ENCODE measurements around the gene SULF2.

SULF2 gene

DNA sequence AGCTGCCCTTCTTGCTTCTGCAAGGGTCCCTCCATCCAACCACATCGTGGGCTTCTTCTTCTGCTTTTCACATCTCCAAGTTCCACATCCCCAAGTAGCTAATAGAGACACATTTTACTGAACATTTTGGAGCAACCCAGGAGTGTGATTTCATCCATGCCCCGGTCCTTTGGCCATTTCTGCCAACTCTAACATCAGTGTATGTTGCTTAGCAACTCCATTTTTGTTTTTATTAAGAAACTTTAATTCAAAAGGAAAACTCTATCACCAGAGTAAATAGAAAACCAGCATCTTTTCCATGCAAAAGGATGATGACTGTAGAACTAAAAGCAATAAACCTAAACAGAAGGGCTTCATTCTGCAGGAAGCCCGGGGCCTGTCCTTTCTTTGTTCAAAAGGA lies 32.7 kb upstream of the SULF2 start:
- no peak overlapping the region for H3K4me3 ChIP-seq (ENCODE audit: low read depth, low read length)
- no peak for TF ChIP-seq CTCF (conservative IDR thresholded peaks at IDR 0.05; ENCODE audit: low read depth, low read length)
- no peak for DNase-seq (ENCODE audit: low read depth)

DNA sequence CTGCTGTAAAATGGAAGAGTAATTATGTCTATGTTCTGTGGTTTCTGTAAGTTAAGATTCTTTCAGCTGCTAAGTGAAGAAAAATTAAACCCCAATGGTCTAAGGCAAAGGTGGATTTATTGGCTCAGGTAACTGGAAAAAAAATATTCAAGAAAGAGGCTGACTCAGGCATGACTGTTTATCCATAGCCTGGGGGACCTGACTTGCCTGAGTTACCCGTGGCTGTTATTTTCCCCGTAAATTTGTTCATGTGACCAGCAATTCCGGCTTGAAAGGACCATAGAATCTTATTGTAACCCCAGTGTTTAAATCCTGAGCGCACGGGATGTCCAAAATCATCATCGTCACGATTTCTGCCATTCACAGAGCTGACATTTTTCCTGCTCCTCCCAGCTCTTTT lies 32.3 kb upstream of the SULF2 start:
- no peak overlapping the region for H3K4me3 ChIP-seq (ENCODE audit: low read depth, low read length)
- TF ChIP-seq CTCF (conservative IDR thresholded peaks at IDR 0.05; ENCODE audit: low read depth, low read length): no peak
- DNase-seq (ENCODE audit: low read depth): no peak

DNA sequence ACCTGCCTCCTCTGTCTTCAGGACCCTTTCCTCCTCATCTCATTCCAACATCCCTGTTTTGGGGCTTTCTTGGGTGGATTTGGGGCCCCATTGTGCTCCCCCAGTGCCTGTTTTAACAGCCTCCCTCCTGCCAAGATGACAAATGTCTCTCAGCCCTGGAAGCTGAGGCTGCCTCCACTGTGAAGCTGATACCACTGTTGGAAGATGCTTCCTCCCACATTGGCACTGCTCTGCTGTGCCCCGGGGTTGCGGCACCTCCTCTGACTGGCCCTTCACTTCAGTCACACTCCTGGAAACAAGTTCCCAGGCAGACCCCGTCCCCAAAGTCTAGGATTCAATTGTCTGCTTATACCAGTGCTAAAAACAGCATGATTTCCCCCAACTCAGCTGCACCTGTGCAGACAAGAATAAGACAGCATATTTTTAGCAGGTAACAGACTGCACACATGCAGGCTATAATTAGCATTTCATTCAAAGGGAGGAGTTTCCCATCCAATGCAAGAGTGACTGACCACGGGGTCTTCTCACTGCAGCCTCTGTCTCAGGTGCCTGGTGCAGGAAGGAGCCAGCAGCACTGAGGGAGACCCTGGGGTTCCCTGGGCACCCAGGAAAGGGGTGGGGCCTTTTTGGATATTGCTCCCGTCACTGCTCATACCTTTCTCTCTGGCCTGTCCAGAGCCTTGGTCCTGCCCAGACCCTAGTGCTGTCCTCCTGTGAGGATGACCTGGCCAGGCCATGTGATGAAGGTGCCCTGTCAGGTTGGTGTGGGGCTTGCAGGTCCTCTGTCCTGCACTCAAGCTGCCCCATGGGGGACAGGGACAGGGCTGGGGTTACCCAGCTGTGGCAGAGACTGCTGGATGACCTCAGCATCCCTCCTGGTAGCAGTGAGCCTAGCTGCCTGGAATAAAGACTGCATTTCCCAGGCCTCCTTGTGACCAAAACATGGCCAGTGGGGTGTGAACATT lies 31.5 kb upstream of the SULF2 start:
- no peak overlapping the region for H3K4me3 ChIP-seq (ENCODE audit: low read depth, low read length)
- no peak for DNase-seq (ENCODE audit: low read depth)
- TF ChIP-seq CTCF (conservative IDR thresholded peaks at IDR 0.05; ENCODE audit: low read depth, low read length): no peak

- TF ChIP-seq CTCF (conservative IDR thresholded peaks at IDR 0.05; ENCODE audit: low read depth, low read length): no peak
- no peak overlapping the region for H3K4me3 ChIP-seq (ENCODE audit: low read depth, low read length)
- DNase-seq (ENCODE audit: low read depth): no peak
These were observed 30.6 kb upstream of the SULF2 start for GRCh38 chr20:47815866-47816265.

- no peak overlapping the region for H3K4me3 ChIP-seq (ENCODE audit: low read depth, low read length)
- TF ChIP-seq CTCF (conservative IDR thresholded peaks at IDR 0.05; ENCODE audit: low read depth, low read length): no peak
- no peak for DNase-seq (ENCODE audit: low read depth)
These were observed 30.1 kb upstream of the SULF2 start for GRCh38 chr20:47815416-47815806.

DNA sequence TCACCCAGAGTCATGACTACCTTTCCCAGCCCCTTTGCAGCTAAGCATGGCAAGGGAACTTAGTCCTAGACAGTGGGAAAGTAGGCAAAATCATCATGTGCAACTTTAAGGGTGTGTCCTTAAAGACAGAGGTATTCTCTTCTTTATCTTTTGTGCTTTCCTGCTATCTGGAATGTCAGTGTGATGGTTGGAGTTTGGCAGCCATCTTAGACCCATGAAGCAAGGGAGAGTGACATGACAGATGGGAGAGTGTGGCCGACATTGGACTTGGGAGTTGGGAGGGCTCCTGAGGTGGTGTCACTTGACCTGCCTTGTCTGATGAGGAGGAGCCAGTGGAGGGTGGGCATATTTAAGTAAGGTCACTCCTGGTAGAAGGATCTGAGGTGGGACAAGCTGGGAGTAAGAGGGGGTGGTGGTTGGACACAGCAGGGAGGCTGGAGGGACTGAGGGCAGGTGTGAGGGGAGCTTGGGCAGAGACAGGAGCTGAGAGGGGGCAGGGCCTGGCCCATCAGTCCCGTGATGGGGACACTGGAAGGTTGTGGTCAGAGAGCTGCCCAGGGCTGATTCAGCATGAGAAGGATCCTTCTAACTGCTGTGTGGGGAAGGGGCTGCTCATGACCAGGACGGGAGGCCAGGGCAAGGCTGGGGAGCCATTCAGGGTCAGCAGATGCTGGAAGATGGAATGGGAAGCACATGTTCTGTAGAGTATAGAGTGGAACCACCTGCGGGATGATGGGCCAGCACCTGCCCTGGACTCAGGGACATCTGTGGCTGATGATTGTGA lies 29.5 kb upstream of the SULF2 start:
- no peak for TF ChIP-seq CTCF (conservative IDR thresholded peaks at IDR 0.05; ENCODE audit: low read depth, low read length)
- no peak for DNase-seq (ENCODE audit: low read depth)
- no peak overlapping the region for H3K4me3 ChIP-seq (ENCODE audit: low read depth, low read length)
